ENCODE measurements around the gene GASK1B.

- TF ChIP-seq POLR2A (IDR thresholded peaks at IDR 0.05), result no peak
- TF ChIP-seq CTCF (IDR thresholded peaks at IDR 0.05), result no peak
- no peak for TF ChIP-seq EP300 (IDR thresholded peaks at IDR 0.05)
Measured at GRCh38 chr4:158214856-158215255, 42.0 kb upstream of the GASK1B start.
